BLaER1 (cell line): ENCODE results near the gene SNX32.

Experiments used
- H3K27ac ChIP-seq: shearing (Covaris generic); formaldehyde crosslinking; 2 replicates; pipeline ENCODE4 v1.8.1; 2022
- H3K27me3 ChIP-seq: shearing (Covaris generic); formaldehyde crosslinking; 2 replicates; pipeline ENCODE4 v1.8.1; 2022
- H3K36me3 ChIP-seq: shearing (Covaris generic); formaldehyde crosslinking; 2 replicates; pipeline ENCODE4 v1.8.1; 2022
- H3K4me1 ChIP-seq: shearing (Covaris generic); formaldehyde crosslinking; 2 replicates; pipeline ENCODE4 v1.8.1; 2022
- H3K4me2 ChIP-seq: shearing (Covaris generic); formaldehyde crosslinking; 2 replicates; pipeline ENCODE4 v1.8.1; 2022
- H3K4me3 ChIP-seq: shearing (Covaris generic); formaldehyde crosslinking; 2 replicates; pipeline ENCODE4 v1.8.1; 2022
- H3K9ac ChIP-seq: shearing (Covaris generic); formaldehyde crosslinking; 2 replicates; pipeline ENCODE4 v1.8.1; 2022
- H3K9me3 ChIP-seq: shearing (Covaris generic); formaldehyde crosslinking; 2 replicates; pipeline ENCODE4 v1.8.1; 2022
- H4K20me1 ChIP-seq: shearing (Covaris generic); formaldehyde crosslinking; 2 replicates; pipeline ENCODE4 v1.8.1; 2022
- Cebpa-rat ChIP-seq: shearing (Covaris generic); IDR thresholded peaks from 2 replicates; pipeline ENCODE4 v1.8.1; 2022

Gene SNX32

GRCh38 chr11:65900899-65901180, 67.1 kb downstream of the SNX32 start:
- Histone ChIP-seq H3K9me3 (no peaks in the 10 kb centered on the region), H4K20me1 (no peaks in the 10 kb centered on the region), H3K4me3 (peak overlapping the region; percentile 73; the same call in 1 of the 2 replicates), H3K27ac (no peak overlapping the region), H3K27me3 (peaks cover 61% of the 10 kb centered on the region), H3K36me3 (no peaks in the 10 kb centered on the region), H3K4me2 (peak overlapping the region; percentile 95), H3K4me1 (peaks cover 42% of the 10 kb centered on the region), H3K9ac (no peak overlapping the region)
- no peak for TF ChIP-seq Cebpa-rat

DNA sequence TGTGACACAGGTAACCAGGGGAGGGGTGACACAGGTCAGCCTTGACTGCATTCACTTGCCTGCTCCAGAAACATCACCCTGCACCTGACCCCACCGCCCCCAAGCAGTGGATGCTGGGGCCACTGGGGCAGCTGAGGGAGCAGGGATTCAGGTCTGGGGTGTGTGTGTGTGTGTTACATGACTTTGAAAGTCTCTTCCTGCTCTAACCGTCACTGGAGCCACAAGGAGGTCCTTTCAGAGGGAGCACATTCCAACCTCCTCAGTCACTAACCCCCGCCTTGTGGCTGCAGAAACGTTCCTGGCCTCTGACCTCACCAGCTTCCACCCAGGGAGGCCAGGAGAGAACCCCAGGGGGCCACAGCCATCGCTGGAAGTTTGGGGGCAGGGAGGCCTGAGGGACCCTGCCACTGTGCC, 69.3 kb downstream of the SNX32 start:
- Histone ChIP-seq H3K36me3 (no peaks in the 10 kb centered on the region), H3K4me3 (no peak overlapping the region), H4K20me1 (no peaks in the 10 kb centered on the region), H3K27me3 (peaks cover 42% of the 10 kb centered on the region), H3K9me3 (no peaks in the 10 kb centered on the region), H3K4me2 (peak overlapping the region; percentile 72), H3K9ac (0 out of 2 replicates have a peak overlapping the region, but pooled peaks have one; percentile 5), H3K27ac (peak overlapping the region; percentile 43; the same call in 1 of the 2 replicates), H3K4me1 (peaks cover 42% of the 10 kb centered on the region)
- no peak for TF ChIP-seq Cebpa-rat
